AG04449 (cell line): ENCODE results near the gene HDAC4.

Experiments used
- CTCF ChIA-PET: fragments of 350-600 bp; formaldehyde crosslinking; extraction: SDS; loops from one replicate; lab custom pipeline; 2021; ENCODE audit warnings: antibody characterized with exemption; lab: Yijun Ruan, JAX
- POLR2A ChIA-PET: fragments of 400-600, 350-600 bp; formaldehyde crosslinking; extraction: SDS; loops from one replicate; lab custom pipeline; 2020; ENCODE audit warnings: antibody characterized with exemption, inconsistent platforms; lab: Yijun Ruan, JAX
- DNase-seq: peaks from one replicate; pipeline ENCODE4 v3.0.0-alpha.2; 2010; ENCODE audit warnings: low read depth, low spot score
- H3K4me3 ChIP-seq: 2 replicates; pipeline ENCODE4 v1.5.1; 2011; ENCODE audit warnings: low read depth, mild to moderate bottlenecking, control low read depth, low read length
- TF ChIP-seq, protein P1 (sequence below): IDR thresholded peaks from one replicate; pipeline ENCODE4 v1.5.1; 2011; ENCODE audit warnings: mild to moderate bottlenecking, moderate library complexity, low read length, control low read depth, inconsistent platforms; ENCODE audit not compliant: insufficient read depth; ENCODE audit errors: missing control alignments

HDAC4 gene

DNA sequence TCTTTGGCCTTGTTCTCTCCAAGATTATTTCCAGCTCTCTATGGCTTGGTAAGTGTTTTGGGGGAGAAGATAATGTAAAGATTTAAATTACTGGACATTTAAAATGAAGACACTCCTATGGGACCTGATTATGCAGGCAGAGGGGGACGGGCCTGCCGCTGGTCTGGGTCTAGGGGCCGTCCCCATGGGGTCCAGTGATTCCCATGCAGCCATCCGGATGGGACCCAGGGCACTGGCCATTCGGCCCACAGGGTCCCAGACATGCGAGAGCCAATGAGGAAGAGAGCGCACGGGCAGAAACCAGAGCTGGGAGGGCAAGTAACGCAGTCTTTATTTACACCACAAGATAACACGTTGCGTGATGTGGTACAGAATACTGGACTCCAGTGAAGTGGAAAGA, 353.0 kb downstream of the HDAC4 start:
- TF ChIP-seq, protein P1, sequence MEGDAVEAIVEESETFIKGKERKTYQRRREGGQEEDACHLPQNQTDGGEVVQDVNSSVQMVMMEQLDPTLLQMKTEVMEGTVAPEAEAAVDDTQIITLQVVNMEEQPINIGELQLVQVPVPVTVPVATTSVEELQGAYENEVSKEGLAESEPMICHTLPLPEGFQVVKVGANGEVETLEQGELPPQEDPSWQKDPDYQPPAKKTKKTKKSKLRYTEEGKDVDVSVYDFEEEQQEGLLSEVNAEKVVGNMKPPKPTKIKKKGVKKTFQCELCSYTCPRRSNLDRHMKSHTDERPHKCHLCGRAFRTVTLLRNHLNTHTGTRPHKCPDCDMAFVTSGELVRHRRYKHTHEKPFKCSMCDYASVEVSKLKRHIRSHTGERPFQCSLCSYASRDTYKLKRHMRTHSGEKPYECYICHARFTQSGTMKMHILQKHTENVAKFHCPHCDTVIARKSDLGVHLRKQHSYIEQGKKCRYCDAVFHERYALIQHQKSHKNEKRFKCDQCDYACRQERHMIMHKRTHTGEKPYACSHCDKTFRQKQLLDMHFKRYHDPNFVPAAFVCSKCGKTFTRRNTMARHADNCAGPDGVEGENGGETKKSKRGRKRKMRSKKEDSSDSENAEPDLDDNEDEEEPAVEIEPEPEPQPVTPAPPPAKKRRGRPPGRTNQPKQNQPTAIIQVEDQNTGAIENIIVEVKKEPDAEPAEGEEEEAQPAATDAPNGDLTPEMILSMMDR, result no peak
- no peak for DNase-seq
- ChIA-PET POLR2A (no interaction called here), CTCF (no interaction called here)
- no peak overlapping the region for H3K4me3 ChIP-seq

DNA sequence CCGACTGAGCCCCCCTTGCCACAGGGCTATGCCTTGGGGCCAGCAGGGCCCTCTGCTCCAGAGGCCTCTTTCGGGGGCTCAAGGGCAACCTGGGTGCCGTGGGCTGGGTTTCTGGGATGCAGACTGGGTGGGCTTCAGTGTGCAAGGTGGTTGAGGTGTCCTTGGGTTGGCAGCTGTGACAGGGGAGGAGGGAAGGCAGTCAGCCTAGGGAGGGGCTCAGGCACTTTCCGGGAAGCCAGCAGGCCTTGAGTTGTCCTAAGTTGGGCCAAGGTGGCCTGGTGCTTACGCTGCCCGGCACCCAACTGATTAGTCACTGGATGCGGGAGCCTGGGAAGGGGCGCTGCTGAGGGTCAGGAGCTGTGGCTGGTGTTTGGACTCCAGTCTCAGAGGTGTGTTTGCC, 353.4 kb downstream of the HDAC4 start:
- ChIA-PET POLR2A (no interaction called here), CTCF (interaction anchor here (1.2 kb wide), 1 partner anchor 13 kb away, joined by 3 read pairs; no protein-coding TSS in a partner anchor)

GRCh38 chr2:239046822-239047221, 354.0 kb downstream of the HDAC4 start:
- TF ChIP-seq, protein P1, result no peak
- POLR2A ChIA-PET, result no interaction called here
- no peak for DNase-seq
- H3K4me3 ChIP-seq, result no peak overlapping the region
- CTCF ChIA-PET, result interaction anchor here (1.2 kb wide), 1 partner anchor 12 kb away, joined by 3 read pairs; no protein-coding TSS in a partner anchor

More for the DNA sequence above, 353.4 kb downstream of the HDAC4 start:
- no peak for DNase-seq
- H3K4me3 ChIP-seq, result no peak overlapping the region
- TF ChIP-seq, protein P1, result no peak

DNA sequence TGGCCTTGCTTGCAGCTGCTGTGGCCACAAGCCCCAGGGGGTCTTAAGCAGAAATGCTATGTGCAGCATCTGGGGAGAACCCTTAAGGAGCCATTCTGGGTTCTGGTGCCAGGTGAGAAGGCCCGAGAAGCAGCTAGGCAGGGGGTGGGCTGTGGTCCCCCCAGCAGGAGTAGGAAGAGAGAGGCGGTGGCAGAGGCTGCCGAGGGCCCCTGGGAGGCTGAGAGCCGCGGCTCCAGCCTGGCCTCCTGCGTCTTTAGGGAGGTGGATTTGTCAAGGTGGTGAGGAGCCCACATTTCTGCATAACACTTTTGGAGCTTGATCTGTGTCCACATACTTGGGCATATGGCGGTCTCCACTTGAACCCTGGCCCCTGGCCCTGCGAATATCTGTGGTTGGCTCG, 356.5 kb downstream of the HDAC4 start:
- TF ChIP-seq, protein P1, result no peak
- POLR2A ChIA-PET, result no interaction called here
- H3K4me3 ChIP-seq, result no peak overlapping the region
- CTCF ChIA-PET, result interaction anchor here (1.0 to 1.3 kb wide), 3 partner anchors 8 to 12 kb away, joined by 3 to 5 read pairs (median 4); no protein-coding TSS in a partner anchor
- DNase-seq, result no peak

DNA sequence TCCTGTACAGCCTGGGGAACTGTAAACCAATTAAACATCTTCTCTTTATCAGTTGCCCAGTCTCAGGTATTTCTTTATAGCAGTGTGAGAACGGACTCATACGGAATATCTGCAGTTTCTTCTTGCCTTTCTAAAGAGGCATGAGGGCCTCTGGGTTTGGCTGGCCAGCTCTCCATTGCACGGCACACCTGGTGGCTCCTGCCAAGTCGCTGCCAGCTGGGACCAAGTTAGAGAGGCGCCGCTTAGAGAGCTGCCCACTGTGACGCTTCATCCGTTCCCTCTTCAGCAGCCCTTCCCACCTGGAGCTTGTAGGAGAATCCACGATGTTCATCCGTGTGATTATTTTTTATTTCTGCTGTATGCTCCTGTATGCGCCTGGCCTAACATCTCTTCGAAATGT, 357.5 kb downstream of the HDAC4 start:
- DNase-seq, result no peak
- TF ChIP-seq, protein P1, result no peak
- H3K4me3 ChIP-seq, result no peak overlapping the region
- POLR2A ChIA-PET, result interaction anchor here (1.1 kb wide), 1 partner anchor 87 kb away, joined by 3 read pairs; no protein-coding TSS in a partner anchor
- CTCF ChIA-PET, result interaction anchor here (0.9 kb wide), 1 partner anchor 259 kb away, joined by 3 read pairs; no protein-coding TSS in a partner anchor

GRCh38 chr2:239042551-239043320, 358.1 kb downstream of the HDAC4 start:
- CTCF ChIA-PET, result interaction anchor here (0.9 kb wide), 1 partner anchor 258 kb away, joined by 3 read pairs; no protein-coding TSS in a partner anchor

More at GRCh38 chr2:239042551-239043320, 358.1 kb downstream of the HDAC4 start:
- no peak for DNase-seq
- no peak overlapping the region for H3K4me3 ChIP-seq
- POLR2A ChIA-PET, result interaction anchor here (1.1 kb wide), 1 partner anchor 86 kb away, joined by 3 read pairs; no protein-coding TSS in a partner anchor
- TF ChIP-seq, protein P1, result no peak
